ENCODE results near the gene ZNF141.
"Not testable (repeated sequence)": the region's sequence is repeated elsewhere in the genome, so short reads cannot be mapped to it uniquely, and the experiment has no call there.

ZNF141 gene

DNA sequence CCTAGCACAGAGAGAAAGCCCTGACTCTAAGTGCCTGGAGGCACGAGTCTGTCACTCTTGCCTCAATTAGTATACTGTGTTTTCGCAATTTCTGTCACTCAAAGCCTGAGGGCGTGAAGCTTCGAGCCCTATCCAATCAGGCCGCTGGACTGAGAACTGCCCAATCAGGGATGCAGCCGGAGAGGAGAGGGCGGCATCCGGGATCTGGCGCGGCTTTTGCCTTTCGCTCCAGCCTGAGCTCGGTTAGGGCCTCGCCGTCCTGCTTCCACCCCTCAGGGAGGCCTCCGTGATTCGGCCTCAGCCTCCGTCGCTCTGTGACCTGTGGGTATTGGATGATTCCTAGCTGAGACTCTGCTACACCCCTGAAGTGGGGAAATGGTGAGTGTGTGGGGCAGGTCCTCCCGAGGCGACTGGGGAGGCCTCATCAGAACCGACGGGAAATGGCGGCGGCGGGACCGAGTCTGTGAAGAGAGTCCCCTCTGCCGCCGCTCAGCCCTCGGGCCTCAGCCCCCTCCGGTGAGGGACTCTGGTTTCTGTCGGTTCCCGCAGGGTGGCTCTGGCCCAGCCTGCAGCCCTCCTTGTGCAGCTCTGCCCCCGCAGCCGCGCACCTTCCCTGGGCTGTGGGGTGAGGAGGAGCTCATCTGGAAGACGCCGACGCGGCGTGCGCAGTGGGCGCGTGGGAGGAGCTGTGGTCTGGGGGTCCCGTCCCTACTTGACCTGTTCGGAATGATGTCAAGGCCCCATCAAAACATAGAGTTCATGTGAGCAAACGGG, 48.5 kb downstream of the ZNF141 start:
- no peak for DNase-seq

DNA sequence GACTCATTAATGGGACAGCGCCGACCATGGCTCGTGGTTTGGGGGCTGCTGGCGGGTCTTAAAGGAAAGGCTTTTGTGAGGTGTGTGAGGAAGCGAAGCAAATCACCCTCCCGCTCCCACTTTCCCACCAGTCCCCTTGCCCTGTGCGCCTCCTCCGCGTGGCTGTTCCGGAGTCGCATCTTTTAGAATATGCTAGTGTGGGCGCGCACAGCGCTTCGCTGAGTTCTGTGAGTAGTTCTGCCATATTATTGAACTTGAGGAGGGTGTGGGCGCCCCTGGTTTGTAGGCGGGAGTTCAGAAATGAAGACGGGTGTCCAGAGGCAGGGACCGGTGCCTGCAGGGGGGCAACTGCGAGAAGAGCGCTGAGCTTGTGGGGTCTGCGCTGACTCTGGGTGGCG, 49.1 kb downstream of the ZNF141 start:
- no peak for DNase-seq

DNA sequence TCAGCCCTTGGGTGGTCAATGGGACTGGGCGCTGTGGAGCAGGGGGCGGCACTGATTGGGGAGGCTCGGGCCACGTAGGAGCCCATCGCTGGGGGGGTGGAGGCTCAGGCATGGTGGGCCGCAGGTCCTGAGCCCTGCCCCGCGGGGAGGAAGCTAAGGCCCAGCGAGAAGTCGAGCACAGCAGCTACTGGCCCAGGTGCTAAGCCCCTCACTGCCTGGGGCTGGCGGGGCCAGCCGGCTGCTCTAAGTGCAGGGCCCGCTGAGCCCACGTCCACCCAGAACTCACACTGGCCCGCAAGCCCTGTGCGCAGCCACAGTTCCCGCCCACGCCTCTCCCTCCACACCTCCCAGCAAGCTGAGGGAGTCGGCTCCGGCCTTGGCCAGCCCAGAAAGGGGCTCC, 66.4 kb downstream of the ZNF141 start:
- no peak for DNase-seq

DNA sequence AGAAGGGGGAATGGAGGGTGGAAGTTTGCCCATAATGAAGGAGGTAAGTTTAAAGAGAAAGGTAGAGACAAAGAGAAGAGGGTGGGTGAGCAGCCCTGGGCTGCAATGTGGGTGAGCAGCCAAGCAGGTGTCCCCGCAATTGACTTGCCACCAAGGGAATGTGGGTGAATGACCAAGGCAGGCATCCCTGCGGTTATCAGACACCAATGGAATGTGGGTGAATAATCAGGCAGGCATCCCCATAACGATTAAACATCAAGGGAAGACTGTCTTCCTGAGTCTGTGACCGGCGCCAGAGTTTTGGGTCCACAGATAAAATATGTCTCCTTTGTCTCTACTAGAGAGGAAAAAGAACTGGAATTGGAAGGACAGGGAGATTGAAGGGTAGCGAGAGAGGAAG, 70.7 kb downstream of the ZNF141 start:
- DNase-seq, result not testable (repeated sequence)

DNA sequence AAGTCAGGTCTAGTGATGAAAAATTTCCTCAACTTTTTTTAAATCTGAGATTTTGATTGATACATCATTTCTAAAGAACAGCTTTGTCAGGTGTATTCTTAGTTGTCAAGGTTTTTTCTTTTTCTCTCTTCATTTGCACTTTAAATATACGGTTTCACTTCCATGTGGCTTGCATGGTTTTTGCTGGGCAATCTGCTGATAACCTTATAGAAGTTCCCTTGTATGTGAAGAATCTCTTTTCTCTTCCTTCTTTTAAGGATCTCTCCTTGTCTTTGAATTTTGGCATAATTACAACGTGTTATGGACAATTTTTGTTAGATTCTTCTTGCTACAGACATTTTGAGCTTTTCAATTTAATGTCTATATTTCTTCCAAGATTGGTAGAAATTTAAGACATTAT, 85.0 kb downstream of the ZNF141 start:
- no peak for DNase-seq

Measured in cortex of kidney (tissue), 1 donor.